HG03039 (cell line): ENCODE measurements around the gene COL4A2.

ENCODE experiments used
- ATAC-seq: cut with Tn5 transposase; IDR thresholded peaks from one replicate; pipeline ENCODE4 v1.9.1; 2021; ENCODE audit warnings: mild to moderate bottlenecking, moderate library complexity; ENCODE audit not compliant: unreplicated experiment

COL4A2 gene

GRCh38 chr13:110466266-110466915 is 159.3 kb downstream of the COL4A2 start:
- ATAC-seq = no peak

GRCh38 chr13:110467516-110468110 is 160.5 kb downstream of the COL4A2 start:
- no peak for ATAC-seq

- no peak for ATAC-seq
Observed at GRCh38 chr13:110468986-110469495, 162.0 kb downstream of the COL4A2 start.

GRCh38 chr13:110469597-110469996 is 162.5 kb downstream of the COL4A2 start:
- no peak for ATAC-seq

- ATAC-seq = no peak
Observed at GRCh38 chr13:110470272-110471009, 163.4 kb downstream of the COL4A2 start.

- peak; percentile 33 for ATAC-seq
Observed at GRCh38 chr13:110471156-110471832, 164.2 kb downstream of the COL4A2 start.

GRCh38 chr13:110471833-110472162 is 164.7 kb downstream of the COL4A2 start:
- ATAC-seq = peak; percentile 97

- ATAC-seq = no peak
Observed at GRCh38 chr13:110472904-110473563, 165.9 kb downstream of the COL4A2 start.

- ATAC-seq = no peak
Observed at GRCh38 chr13:110474713-110475112, 167.6 kb downstream of the COL4A2 start.

GRCh38 chr13:110475117-110475516 is 168.0 kb downstream of the COL4A2 start:
- no peak for ATAC-seq

GRCh38 chr13:110475550-110476219 is 168.6 kb downstream of the COL4A2 start:
- no peak for ATAC-seq

- ATAC-seq = no peak
Observed at GRCh38 chr13:110476220-110476617, 169.1 kb downstream of the COL4A2 start.

GRCh38 chr13:110477706-110478245 is 170.7 kb downstream of the COL4A2 start:
- ATAC-seq = no peak

- no peak for ATAC-seq
Observed at GRCh38 chr13:110478405-110479214, 171.5 kb downstream of the COL4A2 start.

- no peak for ATAC-seq
Observed at GRCh38 chr13:110479215-110479545, 172.1 kb downstream of the COL4A2 start.

GRCh38 chr13:110479648-110480047 is 172.6 kb downstream of the COL4A2 start:
- ATAC-seq = no peak

- ATAC-seq = no peak
Observed at GRCh38 chr13:110480161-110480560, 173.1 kb downstream of the COL4A2 start.

GRCh38 chr13:110483386-110483968 is 176.4 kb downstream of the COL4A2 start:
- no peak for ATAC-seq
